Astrocyte of the cerebellum (primary cell): Measurements from ENCODE around the gene UCK1.

ENCODE experiments used
- DNase-seq: peaks from one replicate; pipeline ENCODE4 v3.0.0-alpha.2; 2011; ENCODE audit warnings: low read depth
- H3K4me3 ChIP-seq: 2 replicates; pipeline ENCODE4 v1.5.1; 2011; ENCODE audit warnings: mild to moderate bottlenecking, low read depth, low read length, moderate library complexity
- in situ Hi-C: cut with HindIII; loops from 2 replicates; pipeline ENCODE4 v1.10.0; 2017; ENCODE audit warnings: low sequenced_read_pairs
- TF ChIP-seq, protein P1 (sequence below): IDR thresholded peaks from 2 replicates; pipeline ENCODE4 v1.5.1; 2012; ENCODE audit warnings: low read length, low read depth, moderate library complexity, mild to moderate bottlenecking; ENCODE audit errors: missing control alignments

Gene UCK1

DNA sequence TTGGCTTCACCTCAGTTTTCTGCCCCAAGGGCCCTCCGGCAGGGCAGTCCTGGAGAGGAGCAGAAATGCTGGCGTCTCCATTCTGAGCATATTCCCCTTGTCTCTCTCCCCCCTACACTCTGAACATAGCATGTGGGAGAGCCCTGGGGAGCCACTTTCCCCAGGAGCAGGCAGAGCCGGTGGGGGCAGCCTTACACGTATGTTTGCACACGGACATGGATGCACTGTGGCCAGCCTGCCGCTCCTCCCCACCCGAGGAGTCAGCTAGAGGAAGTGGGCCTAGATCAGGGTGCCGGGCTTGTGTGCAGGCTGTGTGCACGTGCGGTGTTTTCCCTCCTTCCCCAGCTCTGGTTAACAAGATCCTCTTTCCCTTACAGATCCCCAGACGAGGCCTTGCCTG is 53.7 kb downstream of the UCK1 start:
- H3K4me3 ChIP-seq, result no peak overlapping the region
- no peak for DNase-seq
- in situ Hi-C loops, result no loop called here
- TF ChIP-seq, protein P1, sequence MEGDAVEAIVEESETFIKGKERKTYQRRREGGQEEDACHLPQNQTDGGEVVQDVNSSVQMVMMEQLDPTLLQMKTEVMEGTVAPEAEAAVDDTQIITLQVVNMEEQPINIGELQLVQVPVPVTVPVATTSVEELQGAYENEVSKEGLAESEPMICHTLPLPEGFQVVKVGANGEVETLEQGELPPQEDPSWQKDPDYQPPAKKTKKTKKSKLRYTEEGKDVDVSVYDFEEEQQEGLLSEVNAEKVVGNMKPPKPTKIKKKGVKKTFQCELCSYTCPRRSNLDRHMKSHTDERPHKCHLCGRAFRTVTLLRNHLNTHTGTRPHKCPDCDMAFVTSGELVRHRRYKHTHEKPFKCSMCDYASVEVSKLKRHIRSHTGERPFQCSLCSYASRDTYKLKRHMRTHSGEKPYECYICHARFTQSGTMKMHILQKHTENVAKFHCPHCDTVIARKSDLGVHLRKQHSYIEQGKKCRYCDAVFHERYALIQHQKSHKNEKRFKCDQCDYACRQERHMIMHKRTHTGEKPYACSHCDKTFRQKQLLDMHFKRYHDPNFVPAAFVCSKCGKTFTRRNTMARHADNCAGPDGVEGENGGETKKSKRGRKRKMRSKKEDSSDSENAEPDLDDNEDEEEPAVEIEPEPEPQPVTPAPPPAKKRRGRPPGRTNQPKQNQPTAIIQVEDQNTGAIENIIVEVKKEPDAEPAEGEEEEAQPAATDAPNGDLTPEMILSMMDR, result no peak

DNA sequence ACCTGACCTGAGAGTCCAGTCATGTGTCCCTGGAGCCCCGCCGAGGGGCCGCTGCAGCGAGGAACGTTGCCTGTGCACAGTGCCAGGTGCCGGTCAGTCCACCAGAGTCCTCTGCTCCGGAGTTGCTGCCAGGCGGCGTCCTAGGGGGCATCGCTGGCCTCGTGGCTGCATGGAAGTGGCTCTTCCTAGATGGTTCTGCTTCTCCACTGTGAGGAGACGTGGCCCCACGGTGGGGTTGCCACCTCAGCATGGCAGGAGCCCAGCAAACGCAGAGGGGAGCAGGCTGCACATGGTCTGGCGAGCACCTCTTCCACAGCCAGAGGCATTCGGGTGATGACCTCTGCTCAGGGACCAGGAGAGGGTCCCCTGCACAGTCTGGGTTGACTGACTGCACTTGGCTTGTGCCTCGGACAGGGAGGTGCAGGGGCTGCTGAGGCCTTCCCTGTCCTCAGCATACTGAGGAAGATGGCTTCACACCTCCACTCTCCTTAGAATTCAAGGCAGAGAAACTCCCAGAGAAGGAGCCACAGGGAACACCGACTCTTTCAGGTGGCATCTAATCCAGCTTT is 54.2 kb downstream of the UCK1 start:
- no peak for DNase-seq
- TF ChIP-seq, protein P1, result no peak
- in situ Hi-C loops, result no loop called here
- no peak overlapping the region for H3K4me3 ChIP-seq

DNA sequence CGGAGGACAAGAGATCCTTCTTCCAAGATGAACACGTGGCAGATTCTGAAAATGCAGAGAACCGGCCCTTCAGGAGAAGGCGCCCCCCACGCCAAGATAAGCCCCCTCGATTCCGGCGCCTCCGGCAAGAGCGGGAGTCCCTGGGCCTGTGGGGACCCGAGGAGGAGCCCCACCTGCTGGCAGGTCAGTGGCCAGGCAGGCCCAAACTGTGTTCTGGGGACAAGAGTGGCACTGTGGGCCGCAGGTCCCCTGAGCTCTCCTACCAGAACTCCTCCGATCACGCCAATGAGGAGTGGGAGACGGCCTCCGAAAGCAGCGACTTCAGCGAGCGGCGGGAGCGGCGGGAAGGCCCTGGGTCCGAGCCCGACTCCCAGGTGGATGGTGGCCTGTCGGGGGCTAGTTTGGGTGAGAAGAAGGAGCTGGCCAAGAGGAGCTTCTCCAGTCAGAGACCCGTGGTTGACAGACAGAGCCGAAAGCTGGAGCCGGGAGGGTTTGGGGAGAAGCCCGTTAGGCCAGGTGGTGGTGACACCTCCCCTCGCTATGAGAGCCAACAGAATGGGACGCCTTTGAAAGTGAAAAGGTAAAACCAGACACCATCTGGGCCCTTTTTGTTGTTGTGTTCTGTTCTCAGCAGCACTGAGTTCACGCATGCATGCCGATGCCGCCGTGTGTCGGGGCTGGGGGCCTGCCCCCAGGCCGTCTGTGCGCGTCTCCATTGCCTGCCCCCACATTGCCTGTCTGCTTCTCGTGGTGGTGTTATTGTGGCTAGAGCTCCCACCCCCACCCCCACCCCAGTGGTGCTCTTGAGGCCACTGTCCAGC is 54.9 kb downstream of the UCK1 start:
- no peak overlapping the region for H3K4me3 ChIP-seq
- in situ Hi-C loops, result no loop called here
- TF ChIP-seq, protein P1, result peak; percentile 47
- no peak for DNase-seq

DNA sequence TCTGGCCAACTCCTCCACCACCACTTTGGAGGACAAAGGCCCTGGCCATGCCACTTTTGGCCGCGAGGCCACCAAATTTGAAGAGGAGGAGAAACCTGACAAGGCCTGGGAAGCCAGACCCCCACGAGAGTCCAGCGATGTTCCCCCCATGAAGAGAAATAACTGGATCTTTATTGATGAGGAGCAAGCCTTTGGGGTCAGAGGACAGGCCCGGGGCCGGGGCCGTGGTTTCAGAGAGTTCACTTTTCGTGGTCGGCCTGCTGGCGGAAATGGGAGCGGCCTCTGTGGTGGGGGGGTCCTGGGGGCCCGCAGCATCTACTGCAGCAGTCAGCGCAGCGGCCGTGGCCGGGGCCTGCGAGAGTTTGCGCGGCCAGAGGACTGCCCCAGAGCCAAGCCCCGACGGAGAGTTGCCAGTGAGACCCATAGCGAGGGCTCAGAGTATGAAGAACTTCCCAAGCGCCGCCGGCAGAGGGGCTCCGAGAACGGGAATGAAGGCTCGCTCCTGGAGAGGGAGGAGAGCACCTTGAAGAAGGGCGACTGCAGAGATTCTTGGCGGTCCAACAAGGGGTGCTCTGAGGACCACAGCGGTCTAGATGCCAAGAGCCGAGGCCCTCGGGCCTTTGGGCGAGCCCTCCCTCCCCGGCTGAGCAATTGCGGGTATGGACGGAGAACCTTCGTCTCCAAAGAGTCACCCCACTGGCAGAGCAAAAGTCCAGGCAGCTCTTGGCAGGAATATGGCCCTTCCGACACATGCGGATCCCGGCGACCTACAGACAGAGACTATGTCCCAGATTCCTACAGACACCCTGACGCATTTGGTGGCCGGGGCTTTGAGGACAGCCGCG is 55.7 kb downstream of the UCK1 start:
- DNase-seq, result no peak
- TF ChIP-seq, protein P1, result no peak
- H3K4me3 ChIP-seq, result no peak overlapping the region
- in situ Hi-C loops, result no loop called here

DNA sequence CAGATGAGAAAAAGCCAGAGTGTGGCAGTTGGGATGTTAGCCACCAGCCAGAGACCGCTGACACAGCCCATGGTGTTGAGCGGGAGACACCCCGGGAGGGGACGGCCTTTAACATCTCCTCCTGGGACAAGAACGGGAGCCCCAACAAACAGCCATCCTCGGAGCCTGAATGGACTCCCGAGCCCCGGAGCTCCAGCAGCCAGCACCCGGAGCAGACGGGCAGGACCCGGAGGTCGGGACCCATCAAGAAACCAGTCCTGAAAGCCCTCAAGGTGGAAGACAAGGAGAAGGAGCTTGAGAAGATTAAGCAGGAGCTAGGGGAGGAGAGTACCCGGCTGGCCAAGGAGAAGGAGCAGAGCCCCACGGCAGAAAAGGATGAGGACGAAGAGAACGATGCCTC is 56.4 kb downstream of the UCK1 start:
- in situ Hi-C loops, result no loop called here
- TF ChIP-seq, protein P1, result no peak
- H3K4me3 ChIP-seq, result no peak overlapping the region
- DNase-seq, result no peak

DNA sequence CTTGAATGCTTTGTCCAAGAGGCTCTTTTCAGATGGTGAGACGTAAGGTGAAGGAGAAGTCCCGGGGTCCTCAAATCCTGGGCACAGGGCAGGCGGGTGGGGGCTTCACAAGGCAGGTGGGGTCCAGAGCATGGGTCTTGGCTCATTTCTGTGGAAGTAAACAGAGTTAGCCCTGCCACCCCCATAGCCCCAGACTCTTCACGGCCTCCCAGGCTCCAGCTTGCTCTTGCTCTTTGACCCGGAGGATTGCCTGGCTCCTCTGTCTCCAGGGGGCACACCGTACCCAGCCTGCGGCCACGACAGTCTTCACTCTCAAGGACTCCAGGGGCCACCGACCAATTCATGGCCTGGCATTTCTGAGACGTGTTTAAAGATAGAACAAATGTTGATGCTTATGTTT is 57.2 kb downstream of the UCK1 start:
- TF ChIP-seq, protein P1, result no peak
- in situ Hi-C loops, result no loop called here
- H3K4me3 ChIP-seq, result no peak overlapping the region

More for the DNA sequence above, 57.2 kb downstream of the UCK1 start:
- DNase-seq, result no peak
